Measurements from ENCODE around the gene RUBCNL. TPM values are rescaled to one million over a fixed set of nuclear protein-coding genes. Genes with fewer than 3 reads are reported as not detected.

RUBCNL gene
- total RNA-seq, 1 donor from 2014 or later: 3.2 TPM

DNA sequence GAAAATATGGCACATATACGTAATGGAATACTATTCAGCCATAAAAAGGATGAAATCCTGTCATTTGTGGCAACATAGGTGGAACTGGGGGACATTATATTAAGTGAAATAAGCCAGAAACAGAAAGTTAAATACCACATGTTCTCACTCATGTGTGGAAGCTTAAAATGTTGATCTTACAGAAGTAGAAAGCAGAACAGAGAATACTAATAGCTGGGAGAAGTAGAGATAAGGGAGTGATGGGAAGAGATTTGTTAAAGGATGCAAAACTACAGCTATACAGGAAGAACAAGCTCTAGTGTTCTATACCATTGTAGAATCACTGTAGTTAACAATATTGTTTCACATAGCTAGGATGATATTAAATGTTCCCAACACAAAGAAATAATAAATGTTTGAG, 68.1 kb downstream of the RUBCNL start:
- Mint-ChIP-seq H3K9me3 (peaks cover 4% of the 10 kb centered on the region), H3K4me1 (no peaks in the 10 kb centered on the region), H3K36me3 (no peaks in the 10 kb centered on the region), H3K27ac (no peak overlapping the region), H3K4me3 (no peak overlapping the region), H3K27me3 (ENCODE audit: low read depth) (no peaks in the 10 kb centered on the region)
- no peak for DNase-seq (ENCODE audit: low spot score in 2 of 2, unreplicated experiment in 2 of 2)
- TF ChIP-seq, protein P1, sequence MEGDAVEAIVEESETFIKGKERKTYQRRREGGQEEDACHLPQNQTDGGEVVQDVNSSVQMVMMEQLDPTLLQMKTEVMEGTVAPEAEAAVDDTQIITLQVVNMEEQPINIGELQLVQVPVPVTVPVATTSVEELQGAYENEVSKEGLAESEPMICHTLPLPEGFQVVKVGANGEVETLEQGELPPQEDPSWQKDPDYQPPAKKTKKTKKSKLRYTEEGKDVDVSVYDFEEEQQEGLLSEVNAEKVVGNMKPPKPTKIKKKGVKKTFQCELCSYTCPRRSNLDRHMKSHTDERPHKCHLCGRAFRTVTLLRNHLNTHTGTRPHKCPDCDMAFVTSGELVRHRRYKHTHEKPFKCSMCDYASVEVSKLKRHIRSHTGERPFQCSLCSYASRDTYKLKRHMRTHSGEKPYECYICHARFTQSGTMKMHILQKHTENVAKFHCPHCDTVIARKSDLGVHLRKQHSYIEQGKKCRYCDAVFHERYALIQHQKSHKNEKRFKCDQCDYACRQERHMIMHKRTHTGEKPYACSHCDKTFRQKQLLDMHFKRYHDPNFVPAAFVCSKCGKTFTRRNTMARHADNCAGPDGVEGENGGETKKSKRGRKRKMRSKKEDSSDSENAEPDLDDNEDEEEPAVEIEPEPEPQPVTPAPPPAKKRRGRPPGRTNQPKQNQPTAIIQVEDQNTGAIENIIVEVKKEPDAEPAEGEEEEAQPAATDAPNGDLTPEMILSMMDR (IDR thresholded peaks at IDR 0.05; ENCODE audit: unreplicated experiment): no peak

DNA sequence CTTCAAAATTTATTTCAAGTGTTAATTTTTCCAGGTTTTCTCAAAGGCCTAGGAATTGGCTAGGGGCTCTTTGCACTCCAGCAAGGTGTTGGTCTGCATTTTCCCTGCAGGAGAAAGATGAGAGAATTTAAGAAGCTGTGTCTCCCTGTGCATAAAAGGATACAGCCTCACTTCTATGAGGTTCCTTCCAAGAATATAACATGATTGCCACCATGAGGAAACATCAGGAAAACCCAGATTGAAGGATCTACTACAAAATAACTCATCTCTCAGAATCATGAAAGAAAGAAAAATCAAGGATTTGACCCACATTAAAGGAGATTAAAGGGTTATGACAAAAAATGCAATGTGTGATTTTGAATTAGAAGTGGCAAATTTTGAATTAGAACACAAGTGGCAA, 69.9 kb downstream of the RUBCNL start:
- Mint-ChIP-seq H3K27ac (no peak overlapping the region), H3K36me3 (no peaks in the 10 kb centered on the region), H3K4me3 (no peak overlapping the region), H3K4me1 (no peaks in the 10 kb centered on the region), H3K27me3 (ENCODE audit: low read depth) (no peaks in the 10 kb centered on the region), H3K9me3 (peaks cover 4% of the 10 kb centered on the region)
- TF ChIP-seq, protein P1 (IDR thresholded peaks at IDR 0.05; ENCODE audit: unreplicated experiment): no peak
- DNase-seq (ENCODE audit: low spot score in 2 of 2, unreplicated experiment in 2 of 2): no peak

- DNase-seq (ENCODE audit: low spot score in 2 of 2, unreplicated experiment in 2 of 2): no peak
- no peak overlapping the region for H3K4me3 Mint-ChIP-seq
- no peaks in the 10 kb centered on the region for H3K36me3 Mint-ChIP-seq
- no peaks in the 10 kb centered on the region for H3K4me1 Mint-ChIP-seq
- TF ChIP-seq, protein P1 (IDR thresholded peaks at IDR 0.05; ENCODE audit: unreplicated experiment): no peak
- no peak overlapping the region for H3K27ac Mint-ChIP-seq
- H3K9me3 Mint-ChIP-seq: peaks cover 12% of the 10 kb centered on the region
- no peaks in the 10 kb centered on the region for H3K27me3 Mint-ChIP-seq (ENCODE audit: low read depth)
These were observed 71.5 kb downstream of the RUBCNL start for GRCh38 chr13:46315491-46316075.

- Mint-ChIP-seq H3K36me3 (no peaks in the 10 kb centered on the region), H3K27ac (no peak overlapping the region), H3K4me1 (no peaks in the 10 kb centered on the region), H3K9me3 (peaks cover 18% of the 10 kb centered on the region), H3K27me3 (ENCODE audit: low read depth) (no peaks in the 10 kb centered on the region), H3K4me3 (no peak overlapping the region)
- TF ChIP-seq, protein P1 (IDR thresholded peaks at IDR 0.05; ENCODE audit: unreplicated experiment): no peak
- no peak for DNase-seq (ENCODE audit: low spot score in 2 of 2, unreplicated experiment in 2 of 2)
These were observed 72.0 kb downstream of the RUBCNL start for GRCh38 chr13:46315036-46315435.

DNA sequence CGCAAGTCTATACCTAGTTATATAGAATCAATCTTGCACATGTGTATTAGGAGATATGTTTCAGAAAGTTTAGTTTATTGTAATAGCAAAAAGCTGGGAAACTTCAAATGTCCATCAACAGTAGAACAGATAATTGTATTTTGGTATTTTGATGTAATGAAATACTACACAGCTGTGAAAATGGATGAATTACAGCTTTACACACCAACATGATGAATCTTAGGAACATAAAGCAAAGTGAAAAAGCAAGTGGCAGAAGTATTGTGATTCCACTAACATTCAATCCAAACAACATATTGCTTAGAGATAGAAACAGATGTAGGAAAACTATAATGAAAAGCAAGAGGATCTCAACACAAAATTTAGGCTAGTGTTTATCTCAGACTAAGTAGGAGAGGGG, 72.5 kb downstream of the RUBCNL start:
- TF ChIP-seq, protein P1 (IDR thresholded peaks at IDR 0.05; ENCODE audit: unreplicated experiment): no peak
- no peaks in the 10 kb centered on the region for H3K27me3 Mint-ChIP-seq (ENCODE audit: low read depth)
- H3K36me3 Mint-ChIP-seq: no peaks in the 10 kb centered on the region
- H3K4me3 Mint-ChIP-seq: no peak overlapping the region
- no peak overlapping the region for H3K27ac Mint-ChIP-seq
- H3K9me3 Mint-ChIP-seq: peaks cover 22% of the 10 kb centered on the region
- no peaks in the 10 kb centered on the region for H3K4me1 Mint-ChIP-seq
- no peak for DNase-seq (ENCODE audit: low spot score in 2 of 2, unreplicated experiment in 2 of 2)
